Measurements from ENCODE around the gene RNF223. TPM values are rescaled to one million over a fixed set of nuclear protein-coding genes. Genes with fewer than 3 reads are reported as not detected.

Gene RNF223
- total RNA-seq, 1 experiment from 2014 or later: 6.3 TPM

DNA sequence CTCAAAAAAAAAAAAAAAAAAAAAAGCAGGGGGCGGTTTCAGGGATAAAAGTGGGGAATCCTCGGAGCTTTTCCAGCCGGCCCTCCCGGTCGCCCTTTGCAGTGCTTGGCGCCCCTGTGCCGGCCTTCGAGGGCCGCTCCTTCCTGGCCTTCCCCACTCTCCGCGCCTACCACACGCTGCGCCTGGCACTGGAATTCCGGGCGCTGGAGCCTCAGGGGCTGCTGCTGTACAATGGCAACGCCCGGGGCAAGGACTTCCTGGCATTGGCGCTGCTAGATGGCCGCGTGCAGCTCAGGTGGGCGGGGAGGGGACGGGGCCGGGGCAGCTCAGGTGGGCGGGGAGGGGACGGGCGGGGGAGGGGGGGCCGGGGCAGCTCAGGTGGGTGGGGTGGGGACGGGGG, 25.3 kb downstream of the RNF223 start:
- intact Hi-C loops (cut with micrococcal nuclease): no loop called here
- Histone ChIP-seq H3K4me3 (replicated peaks in 1 of 2; ENCODE audit: low read depth in 1 of 2, low read length in 2 of 2) (no peak overlapping the region), H3K79me2 (ENCODE audit: insufficient read depth, low read length) (peaks cover 4% of the 10 kb centered on the region; the same call in 1 of the 2 replicates), H3K27ac (ENCODE audit: low read depth, low read length) (no peak overlapping the region), H3K4me2 (ENCODE audit: low read length) (no peak overlapping the region), H4K20me1 (ENCODE audit: insufficient read depth) (no peaks in the 10 kb centered on the region), H3K9me2 (ENCODE audit: insufficient read depth) (no peaks in the 10 kb centered on the region), H3K4me1 (ENCODE audit: control insufficient read depth in 1 of 2, insufficient read depth in 2 of 2, low read length in 2 of 2) (no peaks in the 10 kb centered on the region), H3K36me3 (ENCODE audit: control insufficient read depth in 1 of 2, insufficient read depth in 2 of 2, low read length in 2 of 2) (peaks cover 16 to 34% of the 10 kb centered on the region in 2 experiments; a peak in 3 of 4 replicates), H2AFZ (ENCODE audit: low read depth, low read length, poor library complexity, severe bottlenecking) (no peak overlapping the region), H3K9ac (ENCODE audit: low read length) (no peak overlapping the region), H3K27me3 (ENCODE audit: insufficient read depth, low read length) (no peaks in the 10 kb centered on the region), H3K9me3 (ENCODE audit: control insufficient read depth in 1 of 2, insufficient read depth in 1 of 2, low read depth in 1 of 2, low read length in 2 of 2) (no peaks in the 10 kb centered on the region)
- TF ChIP-seq CEBPB (IDR thresholded peaks at IDR 0.05; ENCODE audit: low read depth) (no peak), EZH2 (IDR thresholded peaks at IDR 0.05) (no peak), POLR2A (IDR thresholded peaks at IDR 0.05; ENCODE audit: borderline replicate concordance, extremely low read depth, insufficient read depth, insufficient read length) (no peak), CBX3 (IDR thresholded peaks at IDR 0.05; ENCODE audit: low read depth) (no peak), ZNF274 (IDR thresholded peaks at IDR 0.05; ENCODE audit: low read depth, low read length) (no peak), JUND (IDR thresholded peaks at IDR 0.05) (no peak)
- RAD21 ChIA-PET (ENCODE audit: low non-redundant PET in 1 of 2, low total read pairs in 2 of 2, uncharacterized antibody in 2 of 2, unreplicated experiment in 2 of 2): interaction anchor here in 1 of 2 experiments (0.5 kb wide), 1 partner anchor 29 kb away, joined by 4 read pairs; the partner anchor contains the start of gene AGRN
- CTCF ChIA-PET: no interaction called here
- ATAC-seq (no peak), DNase-seq (ENCODE audit: low read depth, low spot score) (no peak)
- BruUV-seq (replicated peaks): no TSS peak
- POLR2A ChIA-PET: no interaction called here

DNA sequence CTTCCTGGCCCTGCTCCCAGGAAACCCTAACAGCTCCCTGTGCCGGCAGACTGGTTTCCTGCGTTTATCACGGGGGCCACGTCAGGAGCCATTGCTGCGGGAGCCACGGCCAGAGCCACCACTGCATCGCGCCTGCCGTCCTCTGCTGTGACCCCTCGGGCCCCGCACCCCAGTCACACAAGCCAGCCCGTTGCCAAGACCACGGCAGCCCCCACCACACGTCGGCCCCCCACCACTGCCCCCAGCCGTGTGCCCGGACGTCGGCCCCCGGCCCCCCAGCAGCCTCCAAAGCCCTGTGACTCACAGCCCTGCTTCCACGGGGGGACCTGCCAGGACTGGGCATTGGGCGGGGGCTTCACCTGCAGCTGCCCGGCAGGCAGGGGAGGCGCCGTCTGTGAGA, 26.1 kb downstream of the RNF223 start:
- intact Hi-C loops (cut with micrococcal nuclease): no loop called here
- Histone ChIP-seq H3K27ac (ENCODE audit: low read depth, low read length) (no peak overlapping the region), H3K9me2 (ENCODE audit: insufficient read depth) (no peaks in the 10 kb centered on the region), H4K20me1 (ENCODE audit: insufficient read depth) (no peaks in the 10 kb centered on the region), H3K9ac (ENCODE audit: low read length) (no peak overlapping the region), H3K36me3 (ENCODE audit: control insufficient read depth in 1 of 2, insufficient read depth in 2 of 2, low read length in 2 of 2) (peaks cover 16 to 40% of the 10 kb centered on the region in 2 experiments; a peak in 3 of 4 replicates), H3K4me3 (replicated peaks in 1 of 2; ENCODE audit: low read depth in 1 of 2, low read length in 2 of 2) (no peak overlapping the region), H3K4me2 (ENCODE audit: low read length) (no peak overlapping the region), H3K79me2 (ENCODE audit: insufficient read depth, low read length) (peaks cover 4% of the 10 kb centered on the region; the same call in 1 of the 2 replicates), H3K9me3 (ENCODE audit: control insufficient read depth in 1 of 2, insufficient read depth in 1 of 2, low read depth in 1 of 2, low read length in 2 of 2) (no peaks in the 10 kb centered on the region), H3K4me1 (ENCODE audit: control insufficient read depth in 1 of 2, insufficient read depth in 2 of 2, low read length in 2 of 2) (no peaks in the 10 kb centered on the region), H2AFZ (ENCODE audit: low read depth, low read length, poor library complexity, severe bottlenecking) (no peak overlapping the region), H3K27me3 (ENCODE audit: insufficient read depth, low read length) (no peaks in the 10 kb centered on the region)
- BruUV-seq (replicated peaks): no TSS peak
- ChIA-PET RAD21 (ENCODE audit: low non-redundant PET in 1 of 2, low total read pairs in 2 of 2, uncharacterized antibody in 2 of 2, unreplicated experiment in 2 of 2) (no interaction called here), CTCF (no interaction called here), POLR2A (no interaction called here)
- ATAC-seq (no peak), DNase-seq (ENCODE audit: low read depth, low spot score) (no peak)
- no peak for TF ChIP-seq POLR2AphosphoS5 (IDR thresholded peaks at IDR 0.05; ENCODE audit: low read depth, low read length)
- no peak for TF ChIP-seq TCF7L2 (IDR thresholded peaks at IDR 0.05; ENCODE audit: borderline replicate concordance, extremely low read depth, insufficient read depth, insufficient read length)
- no peak for TF ChIP-seq EGR1 (IDR thresholded peaks at IDR 0.05; ENCODE audit: low read depth)
- no peak for TF ChIP-seq CBX3 (IDR thresholded peaks at IDR 0.05; ENCODE audit: low read depth)
- no peak for TF ChIP-seq EZH2phosphoT487 (IDR thresholded peaks at IDR 0.05; ENCODE audit: borderline replicate concordance)
- TF ChIP-seq ZFX (IDR thresholded peaks at IDR 0.05): no peak
- no peak for TF ChIP-seq YY1 (IDR thresholded peaks at IDR 0.05; ENCODE audit: extremely low read depth, insufficient replicate concordance, low read depth, low read length)
- TF ChIP-seq RAD21 (IDR thresholded peaks at IDR 0.05; ENCODE audit: low read depth): no peak
- TF ChIP-seq ZNF274 (IDR thresholded peaks at IDR 0.05; ENCODE audit: low read depth, low read length): no peak
- TF ChIP-seq POLR2A (IDR thresholded peaks at IDR 0.05; ENCODE audit: borderline replicate concordance, extremely low read depth, insufficient read depth, insufficient read length): no peak
- TF ChIP-seq ELF1 (IDR thresholded peaks at IDR 0.05; ENCODE audit: borderline replicate concordance, low read depth): no peak
- TF ChIP-seq SRF (IDR thresholded peaks at IDR 0.05; ENCODE audit: low read depth): no peak
- TF ChIP-seq CEBPB (IDR thresholded peaks at IDR 0.05; ENCODE audit: low read depth): no peak
- TF ChIP-seq, protein P1, sequence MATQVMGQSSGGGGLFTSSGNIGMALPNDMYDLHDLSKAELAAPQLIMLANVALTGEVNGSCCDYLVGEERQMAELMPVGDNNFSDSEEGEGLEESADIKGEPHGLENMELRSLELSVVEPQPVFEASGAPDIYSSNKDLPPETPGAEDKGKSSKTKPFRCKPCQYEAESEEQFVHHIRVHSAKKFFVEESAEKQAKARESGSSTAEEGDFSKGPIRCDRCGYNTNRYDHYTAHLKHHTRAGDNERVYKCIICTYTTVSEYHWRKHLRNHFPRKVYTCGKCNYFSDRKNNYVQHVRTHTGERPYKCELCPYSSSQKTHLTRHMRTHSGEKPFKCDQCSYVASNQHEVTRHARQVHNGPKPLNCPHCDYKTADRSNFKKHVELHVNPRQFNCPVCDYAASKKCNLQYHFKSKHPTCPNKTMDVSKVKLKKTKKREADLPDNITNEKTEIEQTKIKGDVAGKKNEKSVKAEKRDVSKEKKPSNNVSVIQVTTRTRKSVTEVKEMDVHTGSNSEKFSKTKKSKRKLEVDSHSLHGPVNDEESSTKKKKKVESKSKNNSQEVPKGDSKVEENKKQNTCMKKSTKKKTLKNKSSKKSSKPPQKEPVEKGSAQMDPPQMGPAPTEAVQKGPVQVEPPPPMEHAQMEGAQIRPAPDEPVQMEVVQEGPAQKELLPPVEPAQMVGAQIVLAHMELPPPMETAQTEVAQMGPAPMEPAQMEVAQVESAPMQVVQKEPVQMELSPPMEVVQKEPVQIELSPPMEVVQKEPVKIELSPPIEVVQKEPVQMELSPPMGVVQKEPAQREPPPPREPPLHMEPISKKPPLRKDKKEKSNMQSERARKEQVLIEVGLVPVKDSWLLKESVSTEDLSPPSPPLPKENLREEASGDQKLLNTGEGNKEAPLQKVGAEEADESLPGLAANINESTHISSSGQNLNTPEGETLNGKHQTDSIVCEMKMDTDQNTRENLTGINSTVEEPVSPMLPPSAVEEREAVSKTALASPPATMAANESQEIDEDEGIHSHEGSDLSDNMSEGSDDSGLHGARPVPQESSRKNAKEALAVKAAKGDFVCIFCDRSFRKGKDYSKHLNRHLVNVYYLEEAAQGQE (IDR thresholded peaks at IDR 0.05; ENCODE audit: low read depth): no peak
- no peak for TF ChIP-seq EZH2 (IDR thresholded peaks at IDR 0.05)
- no peak for TF ChIP-seq FOSL1 (IDR thresholded peaks at IDR 0.05; ENCODE audit: low read depth)
